HG03442 (cell line): ENCODE data around the gene RAB5B.
"Not testable (repeated sequence)": the region's sequence is repeated elsewhere in the genome, so short reads cannot be mapped to it uniquely, and the experiment has no call there.

ENCODE experiments used
- ATAC-seq: cut with Tn5 transposase; IDR thresholded peaks from one replicate; pipeline ENCODE4 v1.9.1; 2021; ENCODE audit warnings: mild to moderate bottlenecking, moderate library complexity; ENCODE audit not compliant: unreplicated experiment

Gene RAB5B

DNA sequence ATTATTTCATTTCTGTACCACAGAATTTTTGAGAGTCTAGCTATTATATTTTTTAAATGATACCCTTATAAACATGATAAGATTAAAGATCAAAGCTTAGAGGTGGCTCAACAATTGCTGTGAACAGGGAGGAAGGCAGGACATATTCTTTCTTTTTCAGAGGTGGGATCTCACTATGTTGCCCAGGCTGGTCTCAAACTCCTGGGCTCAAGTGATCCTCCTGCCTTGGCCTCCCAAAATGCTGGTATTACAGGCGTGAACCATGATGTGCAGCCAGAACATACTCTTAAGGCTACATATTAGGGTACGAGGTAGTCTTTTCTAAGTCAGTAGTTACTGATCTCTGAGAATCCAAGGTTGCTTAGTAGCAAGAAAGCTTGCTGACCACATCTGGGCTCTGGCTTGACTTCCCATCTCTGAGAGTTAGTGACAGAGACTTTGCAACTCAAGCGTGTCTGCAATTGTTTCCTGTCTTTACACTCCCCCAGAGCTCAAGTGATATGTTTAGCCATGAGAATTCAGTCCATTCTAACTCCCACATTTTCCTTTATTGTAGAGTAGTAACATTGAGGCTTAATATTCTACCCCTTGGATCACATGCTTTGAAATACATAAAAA is 8.6 kb downstream of the RAB5B start:
- peak; percentile 91 for ATAC-seq

DNA sequence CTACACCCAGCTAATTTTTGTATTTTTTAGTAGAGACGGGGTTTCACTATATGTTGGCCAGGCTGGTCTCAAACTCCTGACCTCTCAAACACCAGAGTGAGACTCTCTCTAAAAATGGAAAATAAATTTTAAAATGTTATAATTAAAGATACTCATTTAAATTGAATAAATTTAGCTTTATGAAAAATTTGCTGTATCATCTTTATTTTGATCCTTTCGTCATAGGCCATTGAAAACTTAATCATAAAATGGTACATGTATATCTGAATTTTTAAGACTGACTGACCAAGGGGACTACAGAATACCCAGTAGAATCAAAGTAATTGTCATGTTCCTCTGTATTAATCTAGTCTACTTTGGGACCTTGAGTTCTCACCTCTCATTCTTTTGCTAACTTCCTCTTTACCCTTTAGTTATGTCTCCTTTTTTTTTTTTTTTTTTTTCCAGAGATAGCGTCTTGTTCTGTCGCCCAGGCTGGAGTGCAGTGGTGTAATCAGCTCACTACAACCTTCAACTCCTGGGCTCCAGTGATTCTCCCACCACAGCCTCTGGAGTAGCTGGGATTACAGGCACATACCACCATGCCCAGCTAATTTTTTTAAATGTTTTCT is 9.5 kb downstream of the RAB5B start:
- ATAC-seq, result no peak

DNA sequence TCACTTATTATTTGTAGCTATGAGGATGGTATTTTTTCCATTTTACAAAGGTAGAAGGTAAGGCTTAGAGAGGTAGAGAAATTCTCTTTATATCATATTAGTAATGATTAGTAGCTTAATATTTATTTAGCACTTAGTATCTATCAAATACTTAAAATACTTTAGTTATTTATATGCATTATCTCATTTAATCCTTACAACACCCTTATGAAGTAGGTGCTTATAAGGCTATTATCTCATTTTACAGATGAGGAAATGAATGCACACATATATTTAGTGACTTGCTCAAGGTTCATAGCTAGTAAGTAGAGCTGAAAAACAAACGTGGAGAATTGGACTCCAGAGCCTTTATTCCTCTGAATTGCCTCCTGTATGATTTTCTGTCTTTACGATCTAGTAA is 11.0 kb downstream of the RAB5B start:
- ATAC-seq, result no peak

DNA sequence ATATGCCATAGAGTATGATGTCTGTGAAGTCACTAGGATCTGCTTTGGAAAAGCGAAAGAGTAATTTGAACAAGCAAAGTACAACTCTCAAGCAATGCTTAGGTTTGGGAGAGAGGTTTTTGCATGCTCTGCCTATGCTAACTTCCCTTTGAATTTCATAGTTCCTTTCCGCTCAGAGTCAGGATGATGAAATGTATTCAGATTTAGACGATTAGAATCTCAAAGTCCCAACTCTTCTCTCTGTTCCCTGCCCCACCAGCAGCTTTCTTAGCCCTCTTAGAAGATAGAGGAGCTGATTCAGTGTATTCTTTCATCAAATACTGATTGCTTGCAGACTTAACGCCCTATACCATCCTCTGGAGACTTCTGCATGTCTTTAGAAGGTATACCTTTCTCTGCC is 11.5 kb downstream of the RAB5B start:
- ATAC-seq, result no peak

DNA sequence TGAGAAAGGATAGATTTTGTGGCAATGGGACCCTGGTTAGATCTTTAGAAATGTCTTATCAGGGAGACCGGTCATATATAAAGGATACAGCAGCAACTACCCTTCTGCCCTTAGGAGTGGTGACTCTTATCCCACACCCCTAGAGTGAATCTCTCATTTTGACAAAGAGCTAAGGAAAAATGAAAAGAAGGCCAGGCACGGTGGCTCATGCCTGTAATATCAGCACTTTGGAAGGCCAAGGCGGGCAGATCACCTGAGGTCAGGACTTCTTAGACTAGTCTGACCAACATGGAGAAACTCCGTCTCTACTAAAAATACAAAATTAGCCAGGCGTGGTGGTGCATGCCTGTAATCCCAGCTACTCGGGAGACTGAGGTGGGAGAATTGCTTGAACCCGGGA is 12.1 kb downstream of the RAB5B start:
- ATAC-seq, result not testable (repeated sequence)

DNA sequence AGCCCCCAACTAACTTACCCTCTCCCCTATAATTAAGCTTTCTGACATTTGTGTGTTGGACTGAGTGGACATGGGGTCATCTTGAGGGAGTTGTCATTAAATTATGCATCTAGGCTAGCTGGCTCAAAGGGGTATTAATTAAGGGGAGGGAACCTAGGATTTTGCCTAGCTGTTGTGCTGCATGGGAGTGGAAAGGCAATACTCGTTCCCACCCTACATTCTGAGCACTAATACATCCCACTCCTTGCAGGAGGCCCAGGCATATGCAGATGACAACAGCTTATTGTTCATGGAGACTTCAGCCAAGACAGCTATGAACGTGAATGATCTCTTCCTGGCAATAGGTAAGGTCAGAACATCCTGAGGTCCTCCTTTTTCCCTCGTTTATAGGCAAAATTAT is 17.2 kb downstream of the RAB5B start:
- no peak for ATAC-seq

DNA sequence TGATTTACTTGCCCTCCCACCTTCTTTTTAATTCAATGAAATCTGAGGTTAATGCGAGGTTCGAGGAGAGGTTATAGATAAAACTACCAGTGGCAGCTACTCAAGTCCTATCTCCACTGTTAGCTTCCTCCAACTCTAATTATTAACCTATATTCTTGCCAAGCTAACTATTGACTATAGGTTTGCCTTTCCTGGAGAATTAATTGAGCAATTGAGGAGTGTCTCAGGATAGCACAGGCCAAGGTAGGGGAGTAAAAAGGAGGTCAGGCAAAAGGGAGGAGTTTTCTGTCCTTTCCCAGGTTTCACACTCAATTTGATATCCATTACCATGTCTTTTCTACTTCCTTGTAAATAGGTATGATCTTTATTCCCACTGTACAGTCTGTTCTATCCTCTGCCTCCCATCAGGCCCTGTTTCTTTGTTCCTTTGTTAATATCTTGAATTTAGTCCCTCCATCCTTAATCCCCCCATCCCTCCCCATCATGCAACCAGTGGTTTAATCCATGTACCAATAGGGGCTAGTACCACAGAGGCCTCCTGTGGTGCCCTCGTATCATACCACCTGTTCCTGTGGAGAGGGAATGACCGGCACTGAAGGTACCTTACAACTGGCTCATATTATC is 19.5 kb downstream of the RAB5B start:
- ATAC-seq, result no peak

DNA sequence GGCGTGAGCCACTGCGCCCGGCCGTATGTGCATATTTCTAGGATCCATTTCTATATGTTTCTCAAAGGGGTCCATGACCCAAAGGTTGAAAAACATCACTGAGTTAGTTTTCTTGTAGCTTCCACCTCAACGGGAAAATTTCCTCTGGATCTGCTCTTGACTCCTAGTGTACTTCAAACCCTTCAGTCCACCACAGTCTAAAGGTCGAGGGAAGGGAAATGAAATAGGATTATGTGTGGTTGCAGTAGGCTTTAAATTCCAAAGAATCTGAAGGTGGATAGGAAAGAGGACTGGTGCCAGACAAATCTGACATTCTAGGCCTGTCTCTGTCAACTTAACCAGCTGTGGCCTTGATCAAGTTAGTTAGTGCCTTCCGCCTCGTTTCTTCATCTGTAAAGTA is 21.5 kb downstream of the RAB5B start:
- no peak for ATAC-seq

DNA sequence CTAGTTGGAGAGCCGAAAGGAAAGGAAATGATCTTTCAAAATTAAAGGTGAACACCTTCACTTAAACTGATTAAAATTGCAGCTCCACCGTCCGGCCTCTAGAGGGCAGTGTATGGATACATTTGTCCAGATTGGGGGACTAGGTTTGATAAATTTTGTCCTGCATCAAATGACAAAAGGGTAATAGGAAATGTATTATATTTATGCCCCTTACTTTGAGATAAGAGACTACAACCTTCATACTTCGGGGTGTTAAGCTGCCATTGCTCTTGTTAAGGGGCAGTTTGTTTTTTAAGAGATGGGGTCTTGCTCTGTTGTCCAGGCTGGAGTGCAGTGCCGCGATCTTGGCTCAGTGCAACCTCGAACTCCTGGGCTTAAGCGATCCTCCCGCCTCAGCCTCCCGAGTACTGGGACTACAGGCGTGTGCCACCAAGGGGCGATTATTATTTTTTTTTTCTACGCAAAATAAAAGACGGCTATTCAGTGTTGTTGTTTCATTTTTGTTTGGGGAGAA is 22.4 kb downstream of the RAB5B start:
- no peak for ATAC-seq

DNA sequence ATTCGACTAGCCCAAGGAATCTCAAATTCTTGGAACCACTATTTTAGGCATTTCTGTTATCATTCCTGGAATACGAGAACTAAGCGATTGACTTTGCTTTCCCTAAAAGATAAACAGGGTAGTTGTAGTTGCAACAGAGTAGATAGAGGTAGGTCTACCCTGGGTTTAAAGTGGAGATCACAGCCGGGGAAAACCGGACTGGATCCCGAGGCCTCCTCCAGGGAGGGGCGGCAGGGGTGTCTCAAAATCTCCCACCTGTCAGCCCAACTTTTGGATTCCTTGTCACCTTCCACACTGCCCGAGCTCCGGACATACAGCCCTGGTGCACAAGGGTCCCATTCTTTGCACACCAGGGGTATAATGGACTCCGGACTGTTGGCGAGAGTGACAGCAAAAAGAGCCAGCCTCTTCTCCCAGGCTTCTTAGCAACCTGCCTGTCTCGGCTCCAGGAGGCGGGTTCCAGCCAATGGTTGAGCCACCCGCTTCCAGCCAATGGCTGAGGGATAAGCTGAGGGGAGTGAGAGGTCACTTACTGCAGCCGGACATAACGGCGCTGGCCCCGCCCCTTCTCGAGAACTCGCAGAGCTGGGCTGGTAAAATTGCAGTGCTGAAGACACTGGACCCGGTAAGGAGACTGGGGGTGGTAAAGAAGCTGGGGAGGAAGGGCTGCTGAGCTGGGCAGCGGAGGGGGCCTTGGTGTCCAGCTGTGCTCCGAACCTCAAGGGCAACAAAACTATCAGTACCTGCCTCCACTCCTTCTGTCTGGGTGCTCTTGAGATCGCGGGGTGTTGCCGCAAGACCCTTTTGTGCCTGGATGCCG is 23.0 kb downstream of the RAB5B start, which contains the start of gene SUOX:
SUOX (plus strand) TSS at position 562 of the 820 bp plus-strand sequence. CDS start 4,946 bp downstream, outside the sequence.
- peak; percentile 99 for ATAC-seq

DNA sequence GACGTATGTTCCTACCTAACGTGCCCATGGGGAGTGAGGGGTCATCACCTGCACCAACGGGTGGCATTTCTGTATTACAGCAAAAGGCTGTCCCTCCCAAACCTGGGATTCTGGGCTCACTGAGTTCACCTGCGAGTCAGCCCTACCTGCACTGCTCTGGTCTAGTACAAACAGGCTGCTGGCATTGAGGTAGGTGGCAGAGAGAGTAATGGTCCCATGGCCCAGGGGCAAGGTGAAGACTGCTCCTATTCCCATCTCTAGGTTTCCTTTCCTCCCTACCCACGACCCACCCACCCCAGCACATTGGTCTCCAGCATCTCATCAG is 23.6 kb downstream of the RAB5B start:
- ATAC-seq, result no peak

DNA sequence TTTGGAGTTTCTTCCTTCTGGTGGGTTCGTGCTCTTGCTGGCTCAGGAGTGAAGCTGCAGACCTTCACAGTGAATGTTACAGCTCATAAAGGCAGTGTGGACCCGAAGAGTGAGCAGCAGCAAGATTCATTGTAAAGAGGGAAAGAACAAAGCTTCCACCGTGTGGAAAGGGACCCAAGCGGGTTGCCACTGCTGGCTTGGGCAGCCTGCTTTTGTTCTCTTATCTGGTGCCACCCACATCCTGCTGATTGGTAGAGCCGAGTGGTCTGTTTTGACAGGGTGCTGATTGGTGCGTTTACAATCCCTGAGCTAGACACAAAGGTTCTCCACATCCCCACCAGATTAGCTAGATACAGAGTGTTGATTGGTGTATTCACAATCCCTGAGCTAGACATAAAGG is 25.6 kb downstream of the RAB5B start:
- ATAC-seq, result not testable (repeated sequence)

DNA sequence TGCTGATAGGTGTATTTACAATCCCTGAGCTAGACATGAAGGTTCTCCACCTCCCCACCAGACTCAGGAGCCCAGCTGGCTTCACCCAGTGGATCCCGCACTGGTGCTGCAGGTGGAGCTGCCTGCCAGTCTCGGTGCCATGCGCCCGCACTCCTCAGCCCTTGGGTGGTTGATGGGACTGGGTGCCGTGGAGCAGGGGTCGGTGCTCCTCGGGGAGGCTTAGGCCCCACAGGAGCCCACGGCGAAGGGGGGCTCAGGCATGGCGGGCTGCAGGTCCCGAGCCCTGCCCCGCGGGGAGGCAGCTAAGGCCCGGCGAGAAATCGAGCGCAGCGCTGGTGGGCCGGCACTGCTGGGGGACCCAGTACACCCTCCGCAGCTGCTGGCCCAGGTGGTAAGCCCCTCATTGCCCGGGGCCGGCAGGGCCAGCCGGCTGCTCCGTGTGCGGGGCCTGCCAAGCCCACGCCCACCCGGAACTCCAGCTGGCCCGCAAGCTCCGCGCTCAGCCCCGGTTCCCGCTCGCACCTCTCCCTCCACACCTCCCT is 26.2 kb downstream of the RAB5B start:
- ATAC-seq, result not testable (repeated sequence)

DNA sequence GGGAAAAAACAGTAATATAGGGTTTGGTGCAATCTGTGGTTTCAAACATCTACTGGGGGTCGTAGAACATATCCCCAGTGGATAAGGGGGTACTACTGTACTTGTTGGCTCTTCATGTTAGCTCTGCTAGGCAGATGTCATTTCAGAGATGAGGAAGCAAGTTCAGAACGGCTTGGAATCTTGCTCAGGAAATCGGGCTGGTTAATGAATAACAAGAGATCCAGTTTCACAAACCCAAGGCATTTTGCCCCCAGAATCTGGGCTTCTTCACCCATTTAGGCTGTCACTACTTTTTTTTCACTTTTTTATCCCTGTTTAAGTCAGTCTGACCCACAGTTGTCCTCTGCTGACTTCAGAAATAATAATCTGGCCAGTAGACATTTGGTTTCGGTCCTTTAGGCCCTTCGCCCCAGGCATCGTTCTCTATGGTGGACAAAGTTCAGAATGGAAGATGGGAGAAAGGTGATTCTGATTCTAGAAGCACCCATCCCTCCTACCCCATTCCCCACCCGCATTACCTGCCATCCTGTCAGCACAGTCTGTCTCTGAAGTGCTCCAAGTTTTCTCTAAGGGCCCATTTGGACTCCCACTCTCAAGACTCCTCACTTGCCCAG is 27.7 kb downstream of the RAB5B start:
- no peak for ATAC-seq

DNA sequence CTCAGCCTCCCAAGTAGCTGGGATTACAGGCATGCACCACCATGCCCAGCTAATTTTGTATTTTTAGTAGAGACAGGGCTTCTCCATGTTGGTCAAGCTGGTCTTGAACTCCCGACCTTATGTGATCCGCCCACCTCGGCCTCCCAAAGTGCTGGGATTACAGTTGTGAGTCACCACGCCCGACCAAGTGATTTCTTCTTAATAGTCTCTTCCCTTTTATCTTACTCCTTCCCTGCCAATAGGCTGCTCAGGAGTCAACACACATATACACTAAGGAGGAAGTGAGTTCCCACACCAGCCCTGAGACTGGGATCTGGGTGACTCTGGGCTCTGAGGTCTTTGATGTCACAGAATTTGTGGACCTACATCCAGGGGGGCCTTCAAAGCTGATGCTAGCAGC is 29.5 kb downstream of the RAB5B start:
- not testable (repeated sequence) for ATAC-seq

DNA sequence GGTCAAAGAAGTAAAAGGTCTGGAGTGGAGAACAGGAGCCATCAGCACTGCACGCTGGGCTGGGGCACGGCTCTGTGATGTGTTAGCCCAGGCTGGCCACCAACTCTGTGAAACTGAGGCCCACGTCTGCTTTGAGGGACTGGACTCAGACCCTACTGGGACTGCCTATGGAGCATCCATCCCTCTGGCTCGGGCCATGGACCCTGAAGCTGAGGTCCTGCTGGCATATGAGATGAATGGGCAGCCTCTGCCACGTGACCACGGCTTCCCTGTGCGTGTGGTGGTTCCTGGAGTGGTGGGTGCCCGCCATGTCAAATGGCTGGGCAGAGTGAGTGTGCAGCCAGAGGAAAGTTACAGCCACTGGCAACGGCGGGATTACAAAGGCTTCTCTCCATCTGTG is 30.3 kb downstream of the RAB5B start:
- no peak for ATAC-seq

DNA sequence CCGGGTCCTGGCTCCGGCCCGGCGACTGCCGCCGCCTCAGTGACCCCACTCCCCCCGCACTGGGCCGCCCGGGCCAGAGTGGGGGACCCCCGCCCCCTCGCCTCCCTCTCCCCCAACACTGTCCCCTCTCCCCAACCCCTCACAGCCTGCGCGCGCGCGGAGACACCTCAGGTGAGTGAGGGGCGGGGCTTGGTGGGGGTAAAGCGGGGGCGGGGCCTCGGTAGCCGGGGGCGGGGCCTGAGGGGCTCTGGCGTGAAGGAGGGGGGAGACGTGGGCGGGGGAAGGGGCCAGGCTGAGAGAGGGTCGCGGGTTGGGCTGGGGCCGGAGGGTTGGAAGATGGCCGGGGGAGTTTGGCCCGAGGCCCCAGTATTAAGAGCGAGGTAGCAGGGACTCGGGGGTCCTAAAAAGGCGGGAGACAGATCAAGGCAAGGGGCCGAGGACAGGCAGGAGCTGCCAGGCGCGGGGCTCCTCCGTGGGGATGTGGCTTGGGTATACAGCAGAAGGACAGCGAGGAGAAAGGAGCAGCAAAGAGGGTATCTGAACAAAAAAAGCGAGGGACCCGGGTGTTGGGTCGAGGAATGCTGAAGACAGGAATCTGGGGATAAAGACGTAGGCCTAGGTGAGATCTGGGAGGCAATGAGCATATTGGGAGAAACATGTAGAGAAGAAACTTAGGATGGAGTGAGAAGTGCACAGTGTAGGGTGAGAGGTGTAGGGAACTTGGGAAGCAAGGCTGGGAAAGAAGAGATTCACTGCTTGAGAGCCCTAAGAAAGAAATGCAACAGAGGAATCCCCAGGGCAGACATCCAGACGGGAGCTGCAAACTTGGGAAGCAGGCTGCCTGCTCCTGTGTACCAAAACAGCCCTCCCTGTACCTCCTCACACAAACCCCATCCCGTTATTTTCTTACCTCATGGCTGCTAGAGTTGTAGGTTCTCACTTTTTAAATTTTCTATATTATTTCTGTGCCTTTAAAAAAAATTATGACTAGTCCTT is 34.0 kb downstream of the RAB5B start:
- ATAC-seq, result peak; percentile 36

DNA sequence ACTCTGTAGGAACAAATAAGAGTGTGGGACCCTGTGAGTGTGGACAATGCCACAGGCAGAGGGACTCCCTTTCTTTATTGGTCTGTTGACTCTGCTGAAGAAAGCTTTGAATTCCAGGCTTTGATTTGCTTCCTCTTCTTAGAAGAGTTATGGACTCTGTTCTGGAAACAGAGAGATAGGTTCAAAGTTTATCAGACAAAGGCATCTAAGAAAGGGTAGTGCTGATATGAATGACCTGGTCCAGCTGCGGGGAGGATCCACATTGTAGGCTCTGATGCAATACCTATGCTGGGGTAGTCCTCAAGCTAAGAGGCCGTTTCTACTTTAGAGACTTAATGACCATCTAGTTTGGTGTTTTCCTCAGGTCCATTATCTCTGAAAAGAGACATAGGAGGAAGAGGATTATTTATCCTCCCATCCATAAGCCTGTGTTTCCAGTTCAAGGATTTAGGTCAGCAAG is 36.3 kb downstream of the RAB5B start:
- ATAC-seq, result no peak

DNA sequence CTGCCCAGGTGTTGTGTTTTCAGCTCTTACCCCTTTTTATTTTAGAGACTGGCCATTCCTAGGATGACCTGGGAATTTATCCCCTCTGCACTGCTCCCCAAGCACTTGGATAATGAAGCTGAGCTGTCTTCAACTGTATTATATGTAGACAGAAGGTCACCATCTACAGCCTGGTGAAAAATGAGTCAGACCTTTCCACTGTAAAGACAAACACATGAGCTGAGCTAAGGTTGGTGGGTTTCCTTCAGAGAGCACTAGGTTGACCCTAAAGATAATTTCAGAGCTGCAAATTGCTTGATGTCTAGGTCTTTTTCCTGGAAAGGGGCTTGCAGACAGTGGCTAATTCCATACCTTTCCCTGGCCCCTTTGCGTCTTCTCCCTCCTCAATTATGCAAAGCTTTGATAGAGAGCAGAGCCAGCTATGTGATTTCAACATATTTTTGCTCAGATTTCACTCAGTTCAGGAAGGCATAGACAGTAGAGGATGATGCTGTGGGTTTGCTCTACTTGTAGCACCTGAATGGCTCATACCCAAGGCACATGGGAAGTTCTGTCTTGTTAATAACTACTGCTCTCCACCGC is 37.7 kb downstream of the RAB5B start:
- no peak for ATAC-seq
